NCI-H146 (cell line): Measurements from ENCODE around the gene SRSF11.
"Not testable (repeated sequence)": the region's sequence is repeated elsewhere in the genome, so short reads cannot be mapped to it uniquely, and the experiment has no call there.

Experiments used
- DNase-seq: peaks from one replicate; lab custom pipeline; 2025; lab: John Stamatoyannopoulos, UW

The SRSF11 gene, protein sequence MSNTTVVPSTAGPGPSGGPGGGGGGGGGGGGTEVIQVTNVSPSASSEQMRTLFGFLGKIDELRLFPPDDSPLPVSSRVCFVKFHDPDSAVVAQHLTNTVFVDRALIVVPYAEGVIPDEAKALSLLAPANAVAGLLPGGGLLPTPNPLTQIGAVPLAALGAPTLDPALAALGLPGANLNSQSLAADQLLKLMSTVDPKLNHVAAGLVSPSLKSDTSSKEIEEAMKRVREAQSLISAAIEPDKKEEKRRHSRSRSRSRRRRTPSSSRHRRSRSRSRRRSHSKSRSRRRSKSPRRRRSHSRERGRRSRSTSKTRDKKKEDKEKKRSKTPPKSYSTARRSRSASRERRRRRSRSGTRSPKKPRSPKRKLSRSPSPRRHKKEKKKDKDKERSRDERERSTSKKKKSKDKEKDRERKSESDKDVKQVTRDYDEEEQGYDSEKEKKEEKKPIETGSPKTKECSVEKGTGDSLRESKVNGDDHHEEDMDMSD

DNA sequence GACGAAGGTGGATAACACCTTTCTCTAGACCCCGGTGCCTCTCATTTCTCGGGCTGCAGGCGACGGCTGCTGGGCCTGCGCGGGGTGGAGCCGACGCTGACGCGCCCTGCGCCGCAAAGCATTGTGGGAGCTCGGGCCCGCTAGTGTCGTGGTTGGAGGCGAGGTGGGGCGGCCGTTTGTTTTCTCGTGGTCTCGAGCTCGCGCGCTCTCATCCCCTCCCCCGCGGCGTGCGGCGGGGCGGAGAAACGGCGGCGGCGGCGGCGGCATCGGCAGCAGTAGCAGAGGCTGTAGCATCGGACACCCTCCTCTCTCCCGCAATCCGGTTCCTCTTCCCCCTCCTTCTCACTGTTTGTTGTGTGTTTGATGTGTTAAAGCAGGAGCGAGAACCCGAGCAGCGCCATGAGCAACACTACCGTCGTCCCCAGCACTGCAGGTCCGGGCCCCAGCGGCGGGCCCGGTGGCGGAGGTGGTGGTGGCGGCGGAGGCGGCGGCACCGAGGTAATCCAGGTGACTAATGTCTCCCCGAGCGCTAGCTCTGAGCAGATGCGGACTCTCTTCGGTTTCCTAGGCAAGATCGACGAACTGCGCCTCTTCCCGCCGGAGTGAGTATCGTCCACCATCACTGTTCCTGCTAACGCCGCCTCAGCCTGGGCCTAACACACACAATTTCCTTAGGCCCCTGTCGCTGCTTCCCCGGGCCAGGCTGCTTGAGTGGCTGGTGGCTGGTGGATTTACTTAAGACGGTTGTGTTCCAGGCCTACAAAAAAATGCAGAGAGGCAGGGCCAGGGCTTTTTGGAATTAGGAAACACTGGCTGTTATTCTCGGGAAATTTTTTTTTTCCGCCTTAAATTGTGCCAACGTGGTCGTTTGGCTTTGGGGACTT, at the start of gene SRSF11:
SRSF11 (plus strand) TSS at position 143 of the 884 bp plus-strand sequence; CDS start at position 400, 257 bp downstream.
- peak; percentile 95 for DNase-seq

DNA sequence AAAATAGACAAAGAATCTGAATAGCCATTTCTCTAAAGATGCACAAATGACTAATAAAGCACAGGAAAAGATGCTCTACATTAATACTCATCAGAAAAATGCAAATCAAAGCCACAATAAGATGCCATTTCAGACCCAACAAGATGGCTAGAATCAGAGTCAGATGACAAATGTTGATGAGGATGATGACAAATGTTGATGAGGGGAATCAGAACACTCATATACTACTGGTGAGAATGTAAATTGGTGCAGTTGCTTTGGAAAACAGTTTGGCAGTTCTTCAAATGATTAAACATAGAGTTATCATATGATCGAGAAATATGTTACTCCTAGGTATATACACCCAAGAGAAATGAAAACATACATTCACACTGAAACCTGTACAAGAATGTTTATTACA, 49.7 kb upstream of the SRSF11 start:
- no peak for DNase-seq

DNA sequence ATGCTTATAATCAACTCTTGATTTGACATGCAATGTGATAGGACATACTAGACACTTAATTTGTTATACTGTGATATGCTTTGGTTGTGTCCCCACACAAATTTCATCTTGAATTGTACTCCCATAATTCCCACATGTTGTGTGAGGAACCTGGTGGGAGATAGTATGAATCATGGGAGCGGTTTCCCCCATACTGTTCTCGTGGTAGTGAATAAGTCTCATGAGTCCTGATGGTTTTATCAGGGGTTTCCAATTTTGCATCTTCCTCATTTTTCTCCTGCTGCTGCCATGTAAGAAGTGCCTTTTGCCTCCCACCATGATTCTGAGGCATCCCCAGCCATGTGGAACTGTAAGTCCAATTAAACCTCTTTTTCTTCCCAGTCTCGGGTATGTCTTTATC, 36.0 kb upstream of the SRSF11 start:
- DNase-seq: not testable (repeated sequence)

DNA sequence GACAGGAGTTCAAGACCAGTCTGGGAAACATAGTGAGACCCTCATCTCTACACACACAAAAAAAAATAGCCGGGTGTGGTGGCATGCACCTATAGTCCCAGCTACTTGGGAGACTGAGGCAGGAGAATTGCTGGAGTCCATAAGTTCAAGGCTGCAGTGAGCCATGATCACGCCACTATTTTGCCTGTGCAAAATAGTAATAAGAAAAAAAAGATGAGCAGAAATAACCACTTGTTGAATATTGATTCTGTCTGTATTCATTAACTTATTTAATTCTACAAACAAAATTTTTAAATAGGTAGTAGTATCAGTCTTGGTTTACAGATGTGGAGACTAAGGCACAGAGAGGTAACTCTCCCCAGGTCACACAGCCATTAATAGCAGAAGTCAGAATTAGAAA, 32.7 kb upstream of the SRSF11 start:
- no peak for DNase-seq

DNA sequence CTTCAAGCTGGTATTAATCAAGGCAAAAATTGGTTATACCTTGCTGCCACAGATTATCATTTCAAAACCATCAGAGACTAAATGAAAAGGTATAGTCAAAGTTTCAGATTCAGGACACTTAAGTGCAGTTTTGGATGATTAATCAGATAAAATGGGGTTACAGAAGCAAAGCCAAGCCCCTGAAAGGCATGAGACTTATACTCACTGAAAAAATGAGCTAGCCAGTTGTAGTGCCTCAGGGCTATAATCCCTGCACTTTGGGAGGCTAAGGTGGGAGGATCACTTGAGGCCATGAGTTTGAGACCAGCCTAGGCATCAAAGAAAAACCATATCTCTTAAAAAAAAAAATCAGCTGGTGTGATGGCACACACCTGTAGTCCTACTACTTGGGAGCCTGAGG, 31.0 kb upstream of the SRSF11 start:
- DNase-seq: no peak

DNA sequence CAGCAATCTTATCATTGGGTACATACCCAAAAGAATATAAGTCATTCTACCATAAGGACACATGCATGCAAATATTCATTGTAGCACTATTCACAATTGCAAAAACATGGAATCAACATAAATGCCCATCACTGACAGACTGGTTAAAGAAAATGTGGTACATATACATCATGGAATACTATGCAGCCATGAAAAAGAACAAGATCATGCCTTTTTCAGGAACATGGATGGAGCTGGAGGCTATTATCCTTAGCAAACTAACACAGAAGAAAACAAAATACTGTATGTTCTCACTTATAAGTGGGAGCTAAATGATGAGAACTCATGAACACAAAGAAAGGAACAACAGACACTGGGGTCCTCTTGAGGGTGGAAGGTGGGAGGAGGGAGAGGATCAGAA, 28.7 kb upstream of the SRSF11 start:
- DNase-seq: not testable (repeated sequence)

DNA sequence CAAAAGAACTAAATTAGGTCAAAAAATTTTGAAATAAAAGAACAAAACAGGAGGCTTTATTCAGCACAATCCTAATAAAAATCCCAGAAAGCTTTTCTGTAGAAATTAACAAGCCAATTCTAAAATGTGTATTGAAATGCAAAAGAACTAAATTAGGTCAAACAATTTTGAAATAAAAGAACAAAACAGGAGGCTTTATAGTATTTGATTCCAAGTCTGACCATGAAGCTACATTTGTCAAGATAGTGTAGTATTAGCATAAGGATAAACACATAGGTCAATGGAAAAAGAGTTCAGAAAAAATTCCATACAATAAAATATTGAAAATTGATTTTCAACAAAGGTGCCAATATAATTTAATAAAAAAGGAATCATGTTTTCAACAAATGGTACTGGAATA, 26.6 kb upstream of the SRSF11 start:
- DNase-seq: no peak

DNA sequence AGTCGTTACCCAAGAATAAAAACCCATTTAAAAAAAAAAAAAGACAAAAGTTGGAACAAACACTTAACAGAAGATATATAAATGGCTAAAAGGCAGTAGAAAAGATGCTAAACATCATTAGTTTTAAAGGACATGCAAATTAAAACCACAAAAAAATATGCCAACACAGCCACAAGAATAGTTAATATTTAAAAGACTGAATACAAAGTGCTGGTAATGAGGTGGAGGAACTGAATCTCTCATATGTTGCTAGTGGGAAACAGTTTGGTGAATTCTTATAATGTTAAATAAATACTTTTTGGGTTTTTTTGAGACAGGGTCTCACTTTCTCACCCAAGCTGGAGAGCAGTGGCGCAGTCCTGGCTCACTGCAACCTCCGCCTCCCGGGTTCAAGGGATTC, 25.8 kb upstream of the SRSF11 start:
- DNase-seq: no peak

DNA sequence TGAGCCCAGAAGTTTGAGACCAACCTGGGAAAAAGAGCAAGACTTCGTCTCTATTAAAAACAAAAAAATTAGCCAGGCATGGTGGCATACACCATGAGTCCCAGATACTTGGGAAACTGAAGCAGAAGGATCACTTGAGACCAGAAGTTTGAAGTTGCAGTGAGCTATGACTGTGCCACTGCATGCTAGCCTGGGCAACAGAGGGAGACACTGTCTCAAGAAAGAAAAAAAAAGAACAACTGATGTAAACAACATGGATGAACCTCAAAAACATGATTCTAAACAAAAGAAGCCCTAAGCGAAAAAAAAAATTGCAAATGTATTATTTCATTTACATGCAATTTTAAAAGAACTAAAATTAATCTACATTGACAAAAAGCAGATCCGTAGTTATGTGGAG, 24.8 kb upstream of the SRSF11 start:
- DNase-seq: no peak

DNA sequence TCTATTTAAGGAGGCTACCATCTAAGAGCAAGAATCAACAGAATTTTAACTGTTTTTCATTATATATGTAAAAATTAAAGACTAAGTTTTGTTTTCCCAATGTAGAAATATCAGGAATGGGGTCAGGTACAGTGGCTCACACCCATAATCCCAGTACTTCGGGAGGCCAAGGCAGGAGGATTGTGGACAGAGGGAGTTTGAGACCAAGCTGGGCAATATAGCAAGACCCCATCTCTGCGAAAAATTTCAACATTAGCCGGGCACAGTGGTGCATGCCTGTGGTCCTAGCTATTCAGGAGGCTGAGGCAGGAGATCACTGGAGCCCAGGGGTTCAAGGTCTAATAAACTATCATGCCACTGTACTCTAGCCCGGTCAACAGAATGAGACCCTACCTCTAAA, 21.1 kb upstream of the SRSF11 start:
- DNase-seq: no peak

DNA sequence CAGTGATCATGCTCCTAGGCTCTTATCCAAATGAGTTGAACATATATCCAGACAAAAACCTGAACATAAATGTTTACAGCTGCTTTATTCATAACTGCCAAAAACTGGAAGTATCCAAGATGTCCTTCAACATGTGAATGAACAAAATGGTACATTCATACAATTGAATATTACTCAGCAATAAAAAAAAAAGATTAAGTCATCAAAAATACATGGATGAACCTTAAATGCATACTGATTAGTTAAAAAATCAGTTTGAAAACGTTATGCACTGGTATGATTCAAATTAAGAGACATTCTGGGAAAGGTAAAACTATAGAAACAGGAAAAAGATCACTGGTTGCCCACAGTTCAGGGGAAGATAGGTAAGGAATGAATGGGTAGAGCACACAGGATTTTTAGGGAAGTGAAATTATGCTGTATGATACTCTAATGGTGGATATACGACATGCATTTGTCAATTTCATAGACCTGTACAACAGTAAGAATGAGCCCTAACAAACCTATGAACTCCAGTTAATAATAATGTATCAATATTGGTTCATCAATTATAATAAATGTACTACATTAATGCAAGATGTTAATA, 18.9 kb upstream of the SRSF11 start:
- no peak for DNase-seq

DNA sequence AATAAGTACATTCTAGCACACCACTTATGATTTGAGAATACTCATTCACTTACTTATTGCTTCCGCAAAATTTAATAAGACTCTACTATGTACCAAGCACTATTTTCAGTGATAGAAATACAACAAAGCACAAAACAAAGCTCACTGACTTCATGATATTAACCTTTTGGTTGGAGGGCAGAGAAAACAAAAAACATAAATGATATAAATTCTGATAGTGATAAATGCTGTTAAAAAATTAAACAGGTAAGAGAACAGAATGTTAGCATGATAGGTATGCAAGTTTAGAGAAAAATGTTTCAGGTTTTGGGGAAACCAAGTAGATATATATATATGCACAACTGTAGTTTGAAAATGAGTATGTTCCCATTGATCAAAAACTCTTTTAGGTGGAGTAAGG, 17.0 kb upstream of the SRSF11 start:
- no peak for DNase-seq

DNA sequence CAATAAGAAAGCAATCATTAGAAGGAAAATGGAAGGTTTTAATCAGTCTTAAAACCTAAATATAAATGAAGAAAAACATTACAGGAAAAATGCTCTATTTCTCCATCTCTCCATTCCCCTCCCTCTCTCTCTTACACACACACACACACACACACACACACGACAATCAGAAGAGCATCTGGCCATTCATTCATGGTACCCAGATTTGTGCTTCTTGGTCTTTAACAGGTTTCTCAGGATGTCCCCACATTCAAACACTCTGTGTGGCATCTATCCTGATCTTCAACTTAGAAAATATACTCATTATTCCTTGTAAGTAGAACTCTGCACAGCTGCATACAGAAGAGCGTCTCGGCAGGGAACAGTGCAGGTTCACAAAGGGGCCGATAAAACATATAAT, 16.6 kb upstream of the SRSF11 start:
- peak; percentile 33 for DNase-seq

DNA sequence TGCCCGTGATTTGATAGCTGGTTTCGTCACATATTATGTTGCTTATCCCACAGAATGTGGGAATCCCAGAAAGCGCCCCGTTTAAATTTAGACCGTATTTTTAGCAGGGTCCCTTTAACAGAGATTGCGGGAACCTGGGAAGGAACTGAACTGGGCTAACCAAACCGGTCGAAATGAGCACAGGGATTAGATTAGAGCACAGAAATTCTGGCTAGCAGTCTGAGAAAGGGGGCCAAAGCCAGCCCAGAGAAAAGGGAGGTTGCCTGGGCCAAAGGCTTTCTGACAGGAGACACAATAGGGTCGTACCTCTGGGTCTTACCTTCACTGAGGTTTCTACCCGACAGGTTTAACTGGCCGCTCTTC, 16.1 kb upstream of the SRSF11 start:
- no peak for DNase-seq

DNA sequence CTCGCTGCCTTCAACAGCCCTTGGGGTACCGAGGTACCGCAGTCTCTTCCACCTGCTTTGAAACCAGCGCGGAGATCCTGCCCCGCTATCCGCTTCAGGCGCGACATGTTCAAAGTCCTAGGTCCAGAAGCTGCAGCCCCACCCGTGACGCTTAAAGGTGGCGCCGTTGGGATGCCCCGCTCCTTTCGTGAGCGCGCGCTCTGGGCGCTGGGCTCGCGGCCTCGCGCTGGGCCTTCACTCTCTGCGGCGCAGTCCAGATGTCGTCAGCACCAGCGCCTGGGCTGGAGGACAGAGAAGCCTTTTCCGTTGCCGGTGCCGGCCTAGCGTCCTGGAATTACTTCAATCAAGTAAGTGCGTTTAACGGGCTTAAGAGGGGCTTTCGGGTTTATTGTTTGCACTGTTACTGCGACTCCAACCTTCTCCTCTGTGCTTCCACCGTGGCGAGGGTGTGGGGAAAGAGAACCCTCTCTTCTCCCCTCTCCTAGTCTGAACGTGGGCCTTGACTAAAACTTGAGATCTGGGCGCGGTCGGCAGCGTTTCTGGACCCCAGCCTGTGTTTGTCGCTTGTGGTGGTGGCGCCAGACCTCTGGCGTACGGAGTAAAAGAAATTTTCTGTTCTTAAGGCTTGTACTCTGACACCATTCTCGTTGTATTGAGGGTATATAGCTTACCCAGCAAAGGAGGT, 15.6 kb upstream of the SRSF11 start, which contains the start of gene LRRC40:
LRRC40 (minus strand) TSS at position 146 of the 685 bp plus-strand sequence; CDS start at position 107, 39 bp downstream.
- peak; percentile 94 for DNase-seq

DNA sequence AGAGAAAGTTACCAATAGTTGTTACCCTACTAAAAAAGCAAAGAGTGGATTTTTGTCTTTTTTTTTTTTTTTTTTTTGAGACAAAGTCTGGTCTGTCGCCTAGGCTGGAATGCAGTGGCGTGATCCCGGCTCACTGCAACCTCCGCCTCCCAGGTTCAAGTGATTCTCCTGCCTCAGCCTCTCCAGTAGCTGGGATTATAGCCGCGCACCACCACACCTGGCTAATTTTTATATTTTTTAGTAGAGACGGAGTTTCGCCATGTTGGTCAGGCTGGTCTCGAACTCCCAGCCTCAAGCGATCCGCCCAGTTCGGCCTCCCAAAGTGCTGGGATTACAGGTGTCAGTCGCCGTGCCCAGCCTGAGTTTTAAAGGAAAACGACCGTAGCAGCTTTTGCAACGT, 14.3 kb upstream of the SRSF11 start:
- not testable (repeated sequence) for DNase-seq

DNA sequence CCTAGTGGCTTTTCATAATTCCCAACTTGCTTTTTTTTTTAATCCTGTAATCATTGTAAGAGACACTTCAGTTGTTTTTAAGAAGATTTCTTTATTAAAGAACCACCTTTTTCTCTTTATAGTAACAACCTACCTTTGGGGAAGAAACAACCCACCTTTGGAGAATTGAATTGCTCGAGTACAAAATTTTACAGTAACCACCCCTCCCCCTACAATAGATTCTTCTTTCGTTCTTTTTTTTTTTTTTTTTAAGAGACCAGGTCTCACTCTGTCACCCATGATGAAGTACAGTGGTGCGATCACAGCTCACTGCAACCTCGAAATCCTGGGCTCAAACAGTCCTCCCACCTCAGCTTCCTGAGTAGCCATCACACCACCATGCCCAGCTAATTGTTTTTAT, 13.7 kb upstream of the SRSF11 start:
- DNase-seq: no peak

DNA sequence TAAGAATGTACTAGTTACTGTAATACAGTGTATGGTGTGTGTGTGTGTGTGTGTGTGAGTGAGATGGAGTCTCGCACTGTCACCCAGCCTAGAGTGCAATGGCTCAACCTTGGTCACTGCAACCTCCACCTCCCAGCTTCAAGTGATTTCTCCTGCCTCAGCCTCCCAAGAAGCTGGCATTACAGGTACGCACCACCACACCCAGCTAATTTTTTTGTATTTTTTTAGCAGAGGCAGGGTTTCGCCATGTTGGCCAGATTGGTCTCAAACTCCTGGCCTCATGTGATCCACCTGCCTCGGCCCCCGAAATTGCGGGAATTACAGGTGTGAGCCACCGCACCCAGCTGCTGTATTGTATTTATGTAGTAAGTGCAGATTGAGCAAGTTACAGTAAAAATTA, 12.9 kb upstream of the SRSF11 start:
- DNase-seq: no peak

DNA sequence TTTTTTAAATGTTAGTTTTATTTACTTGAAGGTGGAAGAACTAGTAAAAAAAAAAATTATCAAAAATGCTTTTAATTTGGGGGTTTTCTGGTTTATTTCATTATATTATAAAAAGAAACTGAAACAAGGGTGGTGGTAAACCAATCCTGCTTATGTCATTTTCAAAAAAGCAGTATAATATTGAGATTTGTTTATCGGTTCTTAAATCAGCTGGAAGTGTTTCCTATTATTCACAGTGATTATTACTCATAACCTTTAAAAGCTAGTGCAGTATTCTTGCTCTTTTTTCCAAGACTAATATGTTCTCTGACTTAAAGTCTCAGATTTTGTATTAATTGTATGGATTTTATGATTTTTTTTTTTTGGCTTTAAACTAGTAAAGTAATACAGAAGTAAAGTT, 10.4 kb upstream of the SRSF11 start:
- no peak for DNase-seq

DNA sequence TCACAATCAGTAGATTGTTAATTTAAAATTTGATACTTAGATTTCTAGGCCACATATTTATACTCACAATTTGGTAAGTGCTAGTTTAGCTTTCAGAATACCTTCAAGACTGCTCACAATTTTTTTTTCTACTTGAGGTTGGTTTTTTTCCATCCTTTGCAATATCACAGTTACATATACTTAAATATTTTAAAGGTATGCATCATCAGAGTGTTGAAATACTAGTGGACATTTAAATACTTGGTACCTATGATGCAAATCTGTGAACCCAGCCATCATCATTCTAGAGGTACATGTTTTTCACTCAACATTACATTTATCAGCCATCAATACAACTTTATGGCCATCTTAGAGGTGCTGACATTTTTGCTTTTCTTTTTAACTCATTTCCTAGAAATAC, 9.6 kb upstream of the SRSF11 start:
- no peak for DNase-seq

DNA sequence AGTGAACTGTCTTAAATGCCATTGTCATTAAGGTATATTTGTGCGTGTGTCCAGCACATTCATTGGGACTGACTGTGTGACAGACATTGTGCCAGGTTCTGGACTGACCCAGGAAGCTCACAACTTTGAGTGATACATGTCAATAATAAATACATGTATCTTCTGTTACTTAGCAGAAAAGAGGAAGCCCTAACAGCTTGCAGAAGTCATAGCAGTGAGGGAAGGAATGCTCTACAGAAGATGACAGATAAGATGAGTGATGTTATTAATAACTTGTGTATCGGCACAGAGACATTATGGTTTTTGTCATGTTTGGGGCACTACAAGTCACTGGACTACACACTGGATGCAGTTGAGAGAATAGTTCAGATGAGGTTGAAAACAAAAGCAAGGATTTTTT, 1.2 kb upstream of the SRSF11 start:
- no peak for DNase-seq
